ENCODE data around the gene XYLT1. TPM values are rescaled to one million over a fixed set of nuclear protein-coding genes. Genes with fewer than 3 reads are reported as not detected.

The XYLT1 gene
- total and polyA plus RNA-seq, 2 of the 4 experiments (the other 2 are of a cell fraction): 9.0 to 12.7 TPM

DNA sequence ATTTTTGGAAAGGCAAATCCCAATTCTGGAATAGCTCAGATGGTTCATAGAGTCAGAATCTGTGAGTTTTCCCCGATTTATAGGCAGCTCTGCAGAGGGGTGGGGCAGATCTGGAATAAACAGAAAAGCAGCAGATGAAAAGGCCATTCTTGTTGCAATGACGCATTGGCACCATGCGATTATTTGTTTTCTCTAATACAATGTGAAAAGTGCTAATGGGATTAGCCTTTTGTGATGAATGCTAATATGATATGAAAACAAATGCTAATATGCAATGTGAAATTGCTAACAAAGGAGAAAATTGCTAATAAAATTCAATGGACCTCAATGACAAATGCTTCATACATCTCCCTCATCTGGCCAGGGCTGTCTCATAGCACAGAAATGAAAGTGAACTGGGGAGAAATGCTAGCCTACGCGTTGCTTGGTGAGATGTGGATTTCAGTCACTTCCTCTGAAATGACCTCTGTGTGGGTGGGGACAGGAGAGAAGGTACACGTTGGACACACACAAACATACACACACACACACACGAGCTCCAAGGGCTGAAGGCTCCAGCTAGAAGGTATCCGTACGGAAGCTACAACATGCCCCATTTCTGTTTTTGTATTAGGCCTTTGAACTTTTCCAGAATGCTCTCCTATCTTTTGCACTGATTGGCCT is 394.5 kb downstream of the XYLT1 start:
- Histone ChIP-seq H2AK5ac (ENCODE audit: low read depth, low read length) (no peak overlapping the region), H2BK5ac (ENCODE audit: low read depth, low read length, poor library complexity, severe bottlenecking) (no peak overlapping the region), H2BK15ac (ENCODE audit: low read depth, low read length) (no peak overlapping the region), H4K5ac (ENCODE audit: low read depth, low read length) (no peak overlapping the region), H2AK9ac (replicated peaks; ENCODE audit: low read depth, low read length, poor library complexity) (no peak overlapping the region), H3K27me3 (ENCODE audit: control insufficient read depth, insufficient read depth, low read length) (no peaks in the 10 kb centered on the region), H3K36me3 (ENCODE audit: control insufficient read depth, insufficient read depth, low read length) (no peaks in the 10 kb centered on the region), H3K27ac (ENCODE audit: insufficient read depth, low read length) (no peak overlapping the region), H3K14ac (replicated peaks; ENCODE audit: low read depth, low read length) (no peak overlapping the region), H2BK20ac (ENCODE audit: low read depth, low read length) (no peak overlapping the region), H2AFZ (replicated peaks; ENCODE audit: low read length, poor library complexity) (no peak overlapping the region), H3K4ac (ENCODE audit: low read depth, low read length) (no peak overlapping the region), H3K9me1 (ENCODE audit: insufficient read depth, low read length) (no peaks in the 10 kb centered on the region), H3K4me2 (ENCODE audit: low read depth, low read length) (no peak overlapping the region), H3K79me1 (ENCODE audit: low read depth in 1 of 2, low read length in 2 of 2) (no peaks in the 10 kb centered on the region), H3K18ac (ENCODE audit: low read depth, low read length) (no peak overlapping the region), H3K4me1 (ENCODE audit: control insufficient read depth, insufficient read depth, low read length) (no peaks in the 10 kb centered on the region), H4K91ac (ENCODE audit: insufficient read depth, low read depth, low read length) (no peak overlapping the region), H3K23ac (ENCODE audit: low read depth, low read length) (no peak overlapping the region), H3K4me3 (ENCODE audit: insufficient read depth, low read depth, low read length) (no peak overlapping the region), H3K9me3 (ENCODE audit: control insufficient read depth, insufficient read depth, low read length) (no peaks in the 10 kb centered on the region), H4K8ac (ENCODE audit: low read depth in 2 of 2, low read length in 2 of 2) (no peak overlapping the region), H3K9ac (ENCODE audit: low read depth, low read length) (no peak overlapping the region), H4K20me1 (ENCODE audit: insufficient read depth, low read length) (no peaks in the 10 kb centered on the region), H3K56ac (ENCODE audit: extremely low read depth, insufficient read depth, low read length) (no peak overlapping the region), H2BK120ac (ENCODE audit: low read depth, low read length) (no peak overlapping the region)
- intact Hi-C loops (cut with micrococcal nuclease): loop anchor here (10.0 kb wide), 1 partner anchor 389 kb away; no protein-coding TSS in a partner anchor
- no TSS peak for BruUV-seq (replicated peaks)
- in situ Hi-C loops (cut with MboI; ENCODE audit: low sequenced_read_pairs): no loop called here
- dilution Hi-C loops (cut with HindIII; ENCODE audit: low sequenced_read_pairs, unreplicated experiment): no loop called here
- POLR2A ChIA-PET (ENCODE audit: unreplicated experiment): interaction anchor here (0.6 kb wide), 1 partner anchor 1896 kb away, joined by 5 read pairs; no protein-coding TSS in a partner anchor
- peak; percentile 8 for DNase-seq
- no CpG with 5 or more reads among the region's 9 CpGs for WGBS, 2 experiments (ENCODE audit: extremely low coverage in 2 of 2, insufficient read length in 1 of 2)
- CTCF ChIA-PET: no interaction called here
- TF ChIP-seq NFE2L2 (IDR thresholded peaks at IDR 0.05; ENCODE audit: low read depth, low read length): no peak
- TF ChIP-seq, protein P1, sequence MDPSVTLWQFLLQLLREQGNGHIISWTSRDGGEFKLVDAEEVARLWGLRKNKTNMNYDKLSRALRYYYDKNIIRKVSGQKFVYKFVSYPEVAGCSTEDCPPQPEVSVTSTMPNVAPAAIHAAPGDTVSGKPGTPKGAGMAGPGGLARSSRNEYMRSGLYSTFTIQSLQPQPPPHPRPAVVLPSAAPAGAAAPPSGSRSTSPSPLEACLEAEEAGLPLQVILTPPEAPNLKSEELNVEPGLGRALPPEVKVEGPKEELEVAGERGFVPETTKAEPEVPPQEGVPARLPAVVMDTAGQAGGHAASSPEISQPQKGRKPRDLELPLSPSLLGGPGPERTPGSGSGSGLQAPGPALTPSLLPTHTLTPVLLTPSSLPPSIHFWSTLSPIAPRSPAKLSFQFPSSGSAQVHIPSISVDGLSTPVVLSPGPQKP (IDR thresholded peaks at IDR 0.05; ENCODE audit: borderline replicate concordance, low read depth, low read length): no peak
- TF ChIP-seq MAZ (IDR thresholded peaks at IDR 0.05; ENCODE audit: borderline replicate concordance, low read depth, low read length): no peak
- no peak for TF ChIP-seq RAD21 (IDR thresholded peaks at IDR 0.05; ENCODE audit: low read length)
- TF ChIP-seq, protein P2, sequence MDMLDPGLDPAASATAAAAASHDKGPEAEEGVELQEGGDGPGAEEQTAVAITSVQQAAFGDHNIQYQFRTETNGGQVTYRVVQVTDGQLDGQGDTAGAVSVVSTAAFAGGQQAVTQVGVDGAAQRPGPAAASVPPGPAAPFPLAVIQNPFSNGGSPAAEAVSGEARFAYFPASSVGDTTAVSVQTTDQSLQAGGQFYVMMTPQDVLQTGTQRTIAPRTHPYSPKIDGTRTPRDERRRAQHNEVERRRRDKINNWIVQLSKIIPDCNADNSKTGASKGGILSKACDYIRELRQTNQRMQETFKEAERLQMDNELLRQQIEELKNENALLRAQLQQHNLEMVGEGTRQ (IDR thresholded peaks at IDR 0.05; ENCODE audit: low read depth, low read length): no peak
- no peak for TF ChIP-seq RFX5 (IDR thresholded peaks at IDR 0.05; ENCODE audit: low read depth, low read length)
- no peak for TF ChIP-seq POLR2A (IDR thresholded peaks at IDR 0.05; ENCODE audit: low read depth, low read length)
- TF ChIP-seq RCOR1 (IDR thresholded peaks at IDR 0.05; ENCODE audit: insufficient replicate concordance, low read length): no peak
- no peak for TF ChIP-seq SMC3 (IDR thresholded peaks at IDR 0.05; ENCODE audit: low read depth, low read length)
- TF ChIP-seq MAFK (IDR thresholded peaks at IDR 0.05; ENCODE audit: low read depth, low read length): no peak
- TF ChIP-seq BHLHE40 (IDR thresholded peaks at IDR 0.05; ENCODE audit: low read depth, low read length): no peak
- TF ChIP-seq, protein P3, sequence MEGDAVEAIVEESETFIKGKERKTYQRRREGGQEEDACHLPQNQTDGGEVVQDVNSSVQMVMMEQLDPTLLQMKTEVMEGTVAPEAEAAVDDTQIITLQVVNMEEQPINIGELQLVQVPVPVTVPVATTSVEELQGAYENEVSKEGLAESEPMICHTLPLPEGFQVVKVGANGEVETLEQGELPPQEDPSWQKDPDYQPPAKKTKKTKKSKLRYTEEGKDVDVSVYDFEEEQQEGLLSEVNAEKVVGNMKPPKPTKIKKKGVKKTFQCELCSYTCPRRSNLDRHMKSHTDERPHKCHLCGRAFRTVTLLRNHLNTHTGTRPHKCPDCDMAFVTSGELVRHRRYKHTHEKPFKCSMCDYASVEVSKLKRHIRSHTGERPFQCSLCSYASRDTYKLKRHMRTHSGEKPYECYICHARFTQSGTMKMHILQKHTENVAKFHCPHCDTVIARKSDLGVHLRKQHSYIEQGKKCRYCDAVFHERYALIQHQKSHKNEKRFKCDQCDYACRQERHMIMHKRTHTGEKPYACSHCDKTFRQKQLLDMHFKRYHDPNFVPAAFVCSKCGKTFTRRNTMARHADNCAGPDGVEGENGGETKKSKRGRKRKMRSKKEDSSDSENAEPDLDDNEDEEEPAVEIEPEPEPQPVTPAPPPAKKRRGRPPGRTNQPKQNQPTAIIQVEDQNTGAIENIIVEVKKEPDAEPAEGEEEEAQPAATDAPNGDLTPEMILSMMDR (conservative IDR thresholded peaks at IDR 0.05; ENCODE audit: low read depth, low read length): no peak
- TF ChIP-seq MXI1 (IDR thresholded peaks at IDR 0.05; ENCODE audit: borderline replicate concordance, low read depth, low read length): no peak
- ATAC-seq (ENCODE audit: low read depth): no peak
